NCI-H446 treated with DMSO at 0.1 percent for 48 hours (cell line): ENCODE data around the gene IER5.
"Not testable (repeated sequence)": the region's sequence is repeated elsewhere in the genome, so short reads cannot be mapped to it uniquely, and the experiment has no call there.

Source experiments
- DNase-seq: peaks from one replicate; lab custom pipeline; 2025; lab: John Stamatoyannopoulos, UW

IER5 gene

GRCh38 chr1:181088079-181089016 lies at the start of gene IER5:
TSS of gene IER5 (plus strand) at chr1:181088700. CDS start at chr1:181088903, 203 bp downstream.
- DNase-seq, result peak; percentile 98

GRCh38 chr1:181040284-181040865 lies 48.1 kb upstream of the IER5 start:
- DNase-seq, result peak; percentile 28

GRCh38 chr1:181043025-181043888 lies 45.2 kb upstream of the IER5 start:
- no peak for DNase-seq

- no peak for DNase-seq
These were observed 44.0 kb upstream of the IER5 start for GRCh38 chr1:181044449-181044966.

- not testable (repeated sequence) for DNase-seq
These were observed 42.6 kb upstream of the IER5 start for GRCh38 chr1:181045946-181046345.

- no peak for DNase-seq
These were observed 39.1 kb upstream of the IER5 start for GRCh38 chr1:181049378-181049777.

GRCh38 chr1:181050922-181051321 lies 37.6 kb upstream of the IER5 start:
- no peak for DNase-seq

GRCh38 chr1:181056560-181056959 lies 31.9 kb upstream of the IER5 start:
- DNase-seq, result no peak

- DNase-seq, result no peak
These were observed 31.4 kb upstream of the IER5 start for GRCh38 chr1:181057079-181057478.

- no peak for DNase-seq
These were observed 29.1 kb upstream of the IER5 start for GRCh38 chr1:181059435-181059834.

- no peak for DNase-seq
These were observed 28.4 kb upstream of the IER5 start for GRCh38 chr1:181060066-181060465.

- DNase-seq, result not testable (repeated sequence)
These were observed 27.6 kb upstream of the IER5 start for GRCh38 chr1:181060947-181061346.

GRCh38 chr1:181061487-181061886 lies 27.0 kb upstream of the IER5 start:
- DNase-seq, result no peak

GRCh38 chr1:181061891-181062835 lies 26.3 kb upstream of the IER5 start:
- DNase-seq, result no peak

GRCh38 chr1:181062836-181063428 lies 25.6 kb upstream of the IER5 start:
- DNase-seq, result no peak

GRCh38 chr1:181064011-181064623 lies 24.4 kb upstream of the IER5 start:
- DNase-seq, result no peak

GRCh38 chr1:181064702-181065101 lies 23.8 kb upstream of the IER5 start:
- no peak for DNase-seq

GRCh38 chr1:181073638-181074037 lies 14.9 kb upstream of the IER5 start:
- DNase-seq, result no peak

GRCh38 chr1:181075766-181076350 lies 12.6 kb upstream of the IER5 start:
- DNase-seq, result no peak

GRCh38 chr1:181076852-181077251 lies 11.6 kb upstream of the IER5 start:
- DNase-seq, result no peak
